A549 treated with GW870086 at 1 μM for 4 hours (cell line): ENCODE results near the gene SHISA2. TPM values are rescaled to one million over a fixed set of nuclear protein-coding genes. Genes with fewer than 3 reads are reported as not detected.

Experiments
- total RNA-seq: library from RNA; stranded (reverse); fragments of 200-300 nt; extraction: Qiagen RNA extraction; gene quantifications from 5 replicates; pipeline ENCODE4 v1.2.3, GENCODE V29; 2022; ENCODE audit warnings: low read depth

SHISA2 gene
- total RNA-seq = not detected in 5 replicates

GRCh38 chr13:26051657-26052311 lies at the start of gene SHISA2:
SHISA2 (minus strand) TSS chr13:26052016; CDS start chr13:26050975, 1,041 bp downstream.

Other genes with a start within 250 kb of the SHISA2 start
- gene RNF6, start 170.3 kb upstream of the SHISA2 start, total RNA-seq = 26.3 to 31.2 TPM (median 28.2 TPM) in 5 replicates
- gene CDK8, start 202.1 kb upstream of the SHISA2 start, total RNA-seq = 9.1 to 13.4 TPM (median 11.3 TPM) in 5 replicates